Activated T-cell treated with anti-CD3 and anti-CD28 coated beads, Interleukin-2, amount 50 U/mL, for 24 hours (primary cell): ENCODE data around the gene ARHGAP26.
A peak's percentile ranks its signal among the peaks of the same experiment; 100 is the strongest.

ENCODE experiments used
- DNase-seq: peaks from one replicate; pipeline ENCODE4 v3.0.0-alpha.2; 2020
- H3K27ac Mint-ChIP-seq: 2 replicates; pipeline ENCODE4 v1.8.0; 2020; ENCODE audit warnings: mild to moderate bottlenecking, mixed read lengths
- H3K27me3 Mint-ChIP-seq: 2 replicates; pipeline ENCODE4 v1.8.0; 2020; ENCODE audit warnings: mixed read lengths
- H3K36me3 Mint-ChIP-seq: 2 replicates; pipeline ENCODE4 v1.8.0; 2020; ENCODE audit warnings: low read depth, mixed read lengths
- H3K4me1 Mint-ChIP-seq: 2 replicates; pipeline ENCODE4 v1.8.0; 2020; ENCODE audit warnings: low read depth, mixed read lengths
- H3K4me3 Mint-ChIP-seq: 2 replicates; pipeline ENCODE4 v1.8.0; 2020; ENCODE audit warnings: mild to moderate bottlenecking, moderate library complexity, mixed read lengths
- H3K9me3 Mint-ChIP-seq: 2 replicates; pipeline ENCODE4 v1.8.0; 2020; ENCODE audit warnings: mixed read lengths

The ARHGAP26 gene

DNA sequence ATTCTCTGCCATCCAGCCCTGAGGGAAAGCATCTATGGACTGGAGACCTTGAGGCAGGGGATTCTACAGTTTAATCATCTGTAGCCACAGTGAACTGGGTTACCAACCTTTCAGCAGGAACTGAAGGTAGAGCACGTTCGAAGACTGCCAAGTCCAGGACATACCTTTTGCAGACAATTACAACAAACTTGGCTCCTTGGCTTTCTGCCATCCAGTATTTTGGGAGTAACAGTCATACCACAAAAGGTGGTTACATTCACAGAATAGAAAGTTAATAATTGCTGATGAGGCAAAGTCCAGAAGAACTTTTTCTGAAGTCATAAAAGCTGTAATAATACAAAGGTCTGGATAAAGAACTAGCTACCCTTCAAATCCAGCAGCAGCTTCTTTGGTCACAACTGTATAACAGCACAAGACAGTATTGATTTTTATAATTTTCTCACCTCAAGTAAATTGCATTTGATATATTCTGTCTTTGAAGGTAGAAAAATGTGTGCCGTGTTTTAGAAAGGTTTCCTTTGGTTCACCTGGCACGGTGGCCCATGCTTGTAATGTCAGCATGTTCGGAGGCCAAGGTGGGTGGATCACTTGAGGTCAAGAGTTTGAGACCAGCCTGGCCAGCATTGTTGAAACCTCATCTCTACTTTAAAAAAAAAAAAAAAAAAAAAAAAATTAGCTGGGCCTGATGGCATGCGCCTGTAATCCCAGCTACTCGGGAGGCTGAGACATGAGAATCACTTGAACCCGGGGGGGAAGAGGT is 396.7 kb downstream of the ARHGAP26 start:
- Mint-ChIP-seq H3K9me3 (no peaks in the 10 kb centered on the region), H3K27me3 (no peaks in the 10 kb centered on the region), H3K36me3 (no peaks in the 10 kb centered on the region), H3K4me3 (no peak overlapping the region), H3K4me1 (no peaks in the 10 kb centered on the region), H3K27ac (no peak overlapping the region)
- no peak for DNase-seq

DNA sequence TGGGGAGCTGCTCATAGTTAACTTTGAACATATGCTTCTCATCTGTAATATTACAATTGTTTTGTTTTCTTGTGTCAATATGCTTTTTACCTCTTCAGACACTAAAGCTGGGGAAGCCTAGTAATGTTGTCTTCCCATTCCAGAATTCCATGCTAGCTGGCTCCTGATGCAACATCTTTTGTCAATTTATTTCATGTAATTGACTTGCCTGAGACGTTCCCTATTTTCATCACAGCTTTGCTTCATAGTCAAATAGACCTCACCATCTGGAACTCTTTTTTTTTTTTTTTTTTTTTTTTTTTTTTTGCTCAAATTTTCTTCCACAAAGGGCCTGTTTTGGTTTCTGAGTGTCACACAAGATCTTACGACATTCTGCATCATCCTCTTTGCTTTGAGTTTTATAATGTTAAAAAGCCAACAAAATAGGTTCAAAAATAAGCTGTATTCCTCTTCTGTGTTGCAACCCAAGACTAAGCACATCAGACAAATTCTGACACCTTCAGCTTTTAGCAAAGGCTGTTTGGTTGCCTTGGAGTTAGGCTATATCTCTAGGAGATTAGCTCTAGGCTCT is 398.1 kb downstream of the ARHGAP26 start:
- H3K9me3 Mint-ChIP-seq, result no peaks in the 10 kb centered on the region
- no peaks in the 10 kb centered on the region for H3K4me1 Mint-ChIP-seq
- DNase-seq, result no peak
- no peak overlapping the region for H3K4me3 Mint-ChIP-seq
- H3K27me3 Mint-ChIP-seq, result no peaks in the 10 kb centered on the region
- H3K36me3 Mint-ChIP-seq, result no peaks in the 10 kb centered on the region
- no peak overlapping the region for H3K27ac Mint-ChIP-seq

DNA sequence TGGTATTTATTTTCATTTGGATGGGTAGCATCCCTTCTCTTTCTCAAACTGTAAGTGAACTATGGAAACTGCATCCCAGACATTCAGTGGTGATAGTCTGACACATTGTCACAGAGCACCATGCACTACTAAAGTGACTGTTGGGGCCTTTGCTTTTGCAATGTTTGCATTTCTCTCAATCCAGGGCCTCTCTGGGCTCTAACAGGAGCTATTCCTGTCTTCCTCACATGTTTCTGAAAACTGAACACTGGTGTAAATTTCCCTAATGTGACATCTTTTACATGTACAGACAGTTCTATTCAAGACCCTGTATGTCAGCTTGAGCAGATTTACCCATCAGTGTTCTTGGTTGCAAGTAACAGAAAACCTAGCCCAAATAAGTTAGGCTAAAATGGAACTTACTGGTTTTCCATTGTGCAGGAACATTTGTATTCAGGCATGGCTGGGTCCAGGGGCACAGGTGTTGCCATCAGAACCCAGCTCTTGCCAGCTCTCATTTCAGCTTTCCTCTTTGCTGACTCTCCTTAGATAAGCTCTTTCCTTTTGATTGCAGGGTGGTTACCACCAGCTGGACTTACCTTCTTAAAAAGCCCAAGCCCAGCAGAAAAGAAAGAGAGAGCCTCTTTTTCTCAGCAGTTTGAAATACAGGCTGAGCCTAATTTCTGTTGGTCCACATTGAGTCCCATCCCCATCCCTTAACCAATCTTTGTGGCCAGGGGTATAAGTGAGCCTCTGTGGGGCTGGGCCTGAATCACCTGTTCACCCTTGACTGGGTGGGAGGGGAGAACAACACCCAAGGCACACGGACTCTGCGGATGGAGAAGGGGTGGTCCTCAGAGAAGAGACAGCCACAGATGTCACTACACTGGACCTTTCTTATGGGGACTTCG is 399.0 kb downstream of the ARHGAP26 start:
- no peaks in the 10 kb centered on the region for H3K4me1 Mint-ChIP-seq
- H3K9me3 Mint-ChIP-seq, result no peaks in the 10 kb centered on the region
- no peaks in the 10 kb centered on the region for H3K27me3 Mint-ChIP-seq
- DNase-seq, result no peak
- H3K27ac Mint-ChIP-seq, result no peak overlapping the region
- no peaks in the 10 kb centered on the region for H3K36me3 Mint-ChIP-seq
- H3K4me3 Mint-ChIP-seq, result no peak overlapping the region

DNA sequence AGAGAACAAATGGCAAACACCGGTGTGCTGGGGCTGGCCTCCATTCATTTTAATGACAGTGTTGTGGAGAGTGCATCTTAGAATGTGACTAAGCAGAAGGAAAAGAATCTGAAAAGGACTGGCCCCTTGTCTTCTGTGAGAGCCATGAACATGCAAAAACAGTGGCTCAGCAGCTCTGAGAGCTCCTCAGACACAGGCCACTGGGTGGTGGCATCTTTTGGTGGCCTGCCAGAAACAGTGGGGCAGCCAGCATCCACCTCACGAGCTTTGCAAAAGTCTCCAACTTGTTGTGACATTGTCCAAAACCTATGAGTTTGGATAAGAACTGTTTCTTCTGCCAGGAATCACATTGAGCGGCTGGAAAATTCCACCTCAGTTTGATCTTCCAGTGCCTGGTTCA is 399.9 kb downstream of the ARHGAP26 start:
- no peaks in the 10 kb centered on the region for H3K27me3 Mint-ChIP-seq
- H3K36me3 Mint-ChIP-seq, result no peaks in the 10 kb centered on the region
- H3K27ac Mint-ChIP-seq, result no peak overlapping the region
- no peak overlapping the region for H3K4me3 Mint-ChIP-seq
- no peaks in the 10 kb centered on the region for H3K9me3 Mint-ChIP-seq
- peaks cover 2% of the 10 kb centered on the region for H3K4me1 Mint-ChIP-seq
- DNase-seq, result no peak

DNA sequence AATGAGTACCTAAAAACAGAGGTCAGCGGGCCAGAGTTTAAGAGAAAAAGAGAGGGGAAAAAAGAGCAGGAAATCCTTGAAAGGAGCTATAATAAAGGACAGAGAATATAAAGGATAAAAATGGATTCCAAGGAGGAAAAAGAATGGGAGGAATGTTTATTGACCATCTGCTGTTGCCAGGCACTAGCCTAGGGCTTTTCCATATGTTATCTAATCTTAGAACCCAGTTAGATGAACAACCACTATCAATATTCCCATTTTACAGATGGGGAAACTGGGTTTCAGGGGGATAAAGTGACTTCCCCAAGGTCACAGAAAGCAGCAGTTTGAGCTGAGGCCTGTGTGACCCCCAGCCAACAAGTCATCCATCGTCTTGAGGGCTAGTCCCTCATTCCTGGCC is 400.8 kb downstream of the ARHGAP26 start:
- H3K36me3 Mint-ChIP-seq, result no peaks in the 10 kb centered on the region
- no peak overlapping the region for H3K27ac Mint-ChIP-seq
- no peaks in the 10 kb centered on the region for H3K9me3 Mint-ChIP-seq
- DNase-seq, result no peak
- no peak overlapping the region for H3K4me3 Mint-ChIP-seq
- H3K4me1 Mint-ChIP-seq, result peaks cover 2% of the 10 kb centered on the region
- no peaks in the 10 kb centered on the region for H3K27me3 Mint-ChIP-seq

- Mint-ChIP-seq H3K9me3 (no peaks in the 10 kb centered on the region), H3K36me3 (no peaks in the 10 kb centered on the region), H3K27me3 (no peaks in the 10 kb centered on the region), H3K27ac (no peak overlapping the region), H3K4me3 (no peak overlapping the region), H3K4me1 (peaks cover 2% of the 10 kb centered on the region)
- DNase-seq, result no peak
These were observed 402.6 kb downstream of the ARHGAP26 start for GRCh38 chr5:143172739-143173138.

DNA sequence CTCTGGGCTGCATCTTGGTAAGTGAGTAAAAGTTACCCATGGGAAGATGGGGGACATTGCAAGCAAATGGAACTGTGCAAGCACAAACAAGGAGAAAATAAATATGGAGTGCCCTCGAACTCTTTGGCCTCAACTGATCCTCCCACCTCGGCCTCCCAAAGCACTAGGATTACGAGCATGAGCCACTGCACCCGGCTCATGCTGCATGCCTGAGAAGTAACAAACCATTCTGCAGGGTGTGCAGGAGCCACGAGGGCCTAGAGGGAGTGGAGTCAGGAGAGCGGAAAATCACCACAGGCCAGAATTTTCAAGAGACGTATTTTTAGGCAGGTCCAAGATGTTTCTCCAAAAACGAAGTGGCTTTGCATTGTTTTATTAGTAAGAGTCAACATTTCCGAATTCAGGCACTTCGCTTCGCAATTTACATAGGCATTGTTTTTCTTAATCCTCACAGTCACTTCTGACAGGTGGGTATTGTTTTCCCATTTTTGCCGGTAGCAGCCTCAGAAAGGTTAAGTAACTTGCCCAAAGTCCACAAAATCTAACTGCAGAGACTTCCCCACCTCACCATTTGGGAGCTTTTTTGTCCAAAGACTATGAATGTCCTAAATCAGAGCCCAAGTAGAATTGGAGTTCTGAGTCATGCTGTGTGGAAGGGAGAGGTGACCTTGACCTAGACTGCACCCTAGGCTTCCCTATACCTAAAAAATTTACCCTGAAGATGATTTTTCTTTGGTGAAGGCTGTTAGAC is 403.1 kb downstream of the ARHGAP26 start:
- no peak overlapping the region for H3K27ac Mint-ChIP-seq
- H3K9me3 Mint-ChIP-seq, result no peaks in the 10 kb centered on the region
- no peaks in the 10 kb centered on the region for H3K27me3 Mint-ChIP-seq
- H3K4me3 Mint-ChIP-seq, result no peak overlapping the region
- peaks cover 2% of the 10 kb centered on the region for H3K4me1 Mint-ChIP-seq
- no peaks in the 10 kb centered on the region for H3K36me3 Mint-ChIP-seq
- no peak for DNase-seq

GRCh38 chr5:143174714-143175398 is 404.7 kb downstream of the ARHGAP26 start:
- Mint-ChIP-seq H3K4me1 (peaks cover 2% of the 10 kb centered on the region), H3K36me3 (peaks cover 5% of the 10 kb centered on the region), H3K27ac (no peak overlapping the region), H3K4me3 (no peak overlapping the region), H3K9me3 (no peaks in the 10 kb centered on the region), H3K27me3 (no peaks in the 10 kb centered on the region)
- no peak for DNase-seq

DNA sequence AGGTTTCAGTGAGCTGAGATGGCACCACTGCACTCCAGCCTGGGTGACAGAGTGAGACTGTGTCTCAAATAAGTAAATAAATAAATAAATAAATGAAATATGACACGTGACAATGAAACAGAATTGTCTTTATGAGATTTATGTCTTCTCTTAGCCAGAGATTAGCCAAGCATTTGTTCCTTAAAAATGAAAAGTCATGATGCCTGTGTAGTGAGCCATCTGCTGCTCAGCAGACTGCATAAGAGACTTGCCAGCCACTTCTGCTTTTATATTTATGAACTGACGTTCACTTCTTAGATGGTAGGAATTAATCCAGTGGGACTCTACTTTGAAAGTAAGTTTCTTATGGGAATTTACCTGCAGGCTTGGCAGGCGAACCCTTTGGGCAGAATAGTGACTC is 405.9 kb downstream of the ARHGAP26 start:
- no peak overlapping the region for H3K4me3 Mint-ChIP-seq
- DNase-seq, result no peak
- peaks cover 7% of the 10 kb centered on the region for H3K4me1 Mint-ChIP-seq
- no peak overlapping the region for H3K27ac Mint-ChIP-seq
- H3K27me3 Mint-ChIP-seq, result no peaks in the 10 kb centered on the region
- peaks cover 8% of the 10 kb centered on the region for H3K36me3 Mint-ChIP-seq
- no peaks in the 10 kb centered on the region for H3K9me3 Mint-ChIP-seq

- Mint-ChIP-seq H3K4me3 (no peak overlapping the region), H3K27ac (no peak overlapping the region), H3K4me1 (peaks cover 18% of the 10 kb centered on the region), H3K36me3 (peaks cover 8% of the 10 kb centered on the region), H3K9me3 (no peaks in the 10 kb centered on the region), H3K27me3 (no peaks in the 10 kb centered on the region)
- DNase-seq, result no peak
These were observed 407.2 kb downstream of the ARHGAP26 start for GRCh38 chr5:143177263-143177983.

- H3K4me1 Mint-ChIP-seq, result peaks cover 35% of the 10 kb centered on the region
- no peak for DNase-seq
- no peaks in the 10 kb centered on the region for H3K27me3 Mint-ChIP-seq
- no peak overlapping the region for H3K4me3 Mint-ChIP-seq
- H3K27ac Mint-ChIP-seq, result no peak overlapping the region
- H3K36me3 Mint-ChIP-seq, result peaks cover 8% of the 10 kb centered on the region
- H3K9me3 Mint-ChIP-seq, result no peaks in the 10 kb centered on the region
These were observed 409.1 kb downstream of the ARHGAP26 start for GRCh38 chr5:143179126-143179740.

GRCh38 chr5:143180751-143181150 is 410.6 kb downstream of the ARHGAP26 start:
- no peak for DNase-seq
- Mint-ChIP-seq H3K27me3 (no peaks in the 10 kb centered on the region), H3K36me3 (peaks cover 8% of the 10 kb centered on the region), H3K27ac (no peak overlapping the region), H3K4me3 (no peak overlapping the region), H3K4me1 (peaks cover 36% of the 10 kb centered on the region), H3K9me3 (no peaks in the 10 kb centered on the region)

GRCh38 chr5:143181173-143181572 is 411.0 kb downstream of the ARHGAP26 start:
- DNase-seq, result no peak
- Mint-ChIP-seq H3K4me3 (no peak overlapping the region), H3K9me3 (no peaks in the 10 kb centered on the region), H3K27me3 (no peaks in the 10 kb centered on the region), H3K27ac (peak overlapping the region; percentile 5), H3K36me3 (peaks cover 8% of the 10 kb centered on the region), H3K4me1 (peaks cover 38% of the 10 kb centered on the region)
